Cardiac muscle cell (in vitro differentiated cells and primary cell): ENCODE results near the gene SUFU. TPM values are rescaled to one million over a fixed set of nuclear protein-coding genes. Genes with fewer than 3 reads are reported as not detected.
"Not testable (repeated sequence)": the region's sequence is repeated elsewhere in the genome, so short reads cannot be mapped to it uniquely, and the experiment has no call there.

Source experiments
- DNase-seq, 2 donors: peaks; one replicate each; pipeline versions ENCODE4 v3.0.0 to v3.0.0-alpha.2; 2010 to 2017; ENCODE audit warnings: low read depth in 1 of 2, low spot score in 1 of 2
- H3K27ac ChIP-seq: fragments of 200-600 bp; sonication (generic); 2 replicates; pipeline ENCODE4 v1.5.1; 2016
- H3K27me3 ChIP-seq: fragments of 200-600 bp; sonication (generic); 2 replicates; pipeline ENCODE4 v1.6.0; 2016; ENCODE audit warnings: control low read depth
- H3K36me3 ChIP-seq: fragments of 200-600 bp; sonication (generic); 2 replicates; pipeline ENCODE4 v1.5.1; 2016; ENCODE audit warnings: control low read depth
- H3K4me1 ChIP-seq: fragments of 200-600 bp; sonication (generic); 2 replicates; pipeline ENCODE4 v1.8.1; 2017; ENCODE audit warnings: low read depth, mild to moderate bottlenecking, mixed run types
- H3K4me3 ChIP-seq: fragments of 200-600 bp; sonication (generic); 2 replicates; pipeline ENCODE4 v1.5.1; 2016; ENCODE audit warnings: mild to moderate bottlenecking
- H3K9me3 ChIP-seq: fragments of 200-600 bp; sonication (generic); 2 replicates; pipeline ENCODE4 v1.5.1; 2017; ENCODE audit warnings: low read depth, mild to moderate bottlenecking, control low read depth
- CTCF ChIP-seq: IDR thresholded peaks from 2 replicates; pipeline ENCODE4 v1.5.1; 2012; ENCODE audit warnings: low read depth, mild to moderate bottlenecking, low read length
- polyA plus RNA-seq: library from polyadenylated mRNA; unstranded; fragments of >200 nt; fragmentation: Nextera tagmentation; extraction: Ambion mirVana; gene quantifications from 2 replicates; pipeline ENCODE4 v1.2.1, GENCODE V29; 2016
- total RNA-seq: library from RNA; depleted of rRNA; stranded (reverse); fragments of >200 nt; gene quantifications from 2 replicates; pipeline ENCODE4 v1.2.3, GENCODE V29; 2016

The SUFU gene
- total and polyA plus RNA-seq, 2 experiments from 2014 or later = 14.2 to 18.4 TPM

GRCh38 chr10:102527546-102527945 is 23.8 kb downstream of the SUFU start:
- no peaks in the 10 kb centered on the region for H3K36me3 ChIP-seq
- H3K4me1 ChIP-seq = no peaks in the 10 kb centered on the region
- no peaks in the 10 kb centered on the region for H3K9me3 ChIP-seq
- no peak overlapping the region for H3K4me3 ChIP-seq
- no peak for DNase-seq
- no peak for TF ChIP-seq CTCF
- H3K27me3 ChIP-seq = no peaks in the 10 kb centered on the region
- no peak overlapping the region for H3K27ac ChIP-seq

GRCh38 chr10:102534333-102534732 is 30.6 kb downstream of the SUFU start:
- Histone ChIP-seq H3K27me3 (no peaks in the 10 kb centered on the region), H3K4me1 (no peaks in the 10 kb centered on the region), H3K27ac (no peak overlapping the region), H3K9me3 (no peaks in the 10 kb centered on the region), H3K36me3 (no peaks in the 10 kb centered on the region), H3K4me3 (no peak overlapping the region)
- DNase-seq = no peak
- no peak for TF ChIP-seq CTCF

GRCh38 chr10:102534966-102535365 is 31.2 kb downstream of the SUFU start:
- not testable (repeated sequence) for H3K9me3 ChIP-seq, H3K4me3 ChIP-seq, H3K27ac ChIP-seq, H3K4me1 ChIP-seq, DNase-seq, H3K36me3 ChIP-seq, H3K27me3 ChIP-seq

- no peak for TF ChIP-seq CTCF
- no peaks in the 10 kb centered on the region for H3K9me3 ChIP-seq
- DNase-seq = no peak
- H3K36me3 ChIP-seq = no peaks in the 10 kb centered on the region
- H3K4me1 ChIP-seq = no peaks in the 10 kb centered on the region
- no peaks in the 10 kb centered on the region for H3K27me3 ChIP-seq
- H3K27ac ChIP-seq = no peak overlapping the region
- H3K4me3 ChIP-seq = no peak overlapping the region
These were observed 31.8 kb downstream of the SUFU start for GRCh38 chr10:102535481-102536147.

GRCh38 chr10:102537367-102537766 is 33.6 kb downstream of the SUFU start:
- TF ChIP-seq CTCF = no peak
- Histone ChIP-seq H3K27me3 (no peaks in the 10 kb centered on the region), H3K4me1 (no peaks in the 10 kb centered on the region), H3K27ac (no peak overlapping the region), H3K36me3 (no peaks in the 10 kb centered on the region), H3K4me3 (no peak overlapping the region), H3K9me3 (no peaks in the 10 kb centered on the region)
- DNase-seq = no peak

GRCh38 chr10:102537948-102538347 is 34.2 kb downstream of the SUFU start:
- no peaks in the 10 kb centered on the region for H3K27me3 ChIP-seq
- H3K27ac ChIP-seq = no peak overlapping the region
- no peak for DNase-seq
- no peaks in the 10 kb centered on the region for H3K36me3 ChIP-seq
- TF ChIP-seq CTCF = no peak
- no peak overlapping the region for H3K4me3 ChIP-seq
- no peaks in the 10 kb centered on the region for H3K4me1 ChIP-seq
- H3K9me3 ChIP-seq = no peaks in the 10 kb centered on the region
